Right atrium auricular region (tissue), 2 donors: ENCODE data around the gene ZDHHC20. TPM values are rescaled to one million over a fixed set of nuclear protein-coding genes. Genes with fewer than 3 reads are reported as not detected.

Experiments used
- DNase-seq: peaks from one replicate; pipeline ENCODE4 v3.0.0-alpha.2; 2019; ENCODE audit warnings: low spot score
- H3K27ac ChIP-seq, 2 donors: fragments of 200-600 bp; sonication (generic); 1 replicate in 1 of 2; 2 replicates in 1 of 2; pipeline ENCODE4 v1.5.1; 2016 to 2019
- H3K27me3 ChIP-seq, 2 donors: fragments of 200-600 bp; sonication (generic); one replicate each; pipeline versions ENCODE4 v1.5.1 to v1.6.0; 2017 to 2019
- H3K36me3 ChIP-seq: fragments of 200-600 bp; sonication (generic); one replicate; pipeline ENCODE4 v1.5.1; 2016
- H3K4me1 ChIP-seq, 2 donors: fragments of 200-600 bp; sonication (generic); one replicate each; pipeline versions ENCODE4 v1.5.1 to v1.6.0; 2017 to 2019
- H3K4me3 ChIP-seq, 2 donors: fragments of 200-600 bp; sonication (generic); 1 replicate in 1 of 2; 2 replicates in 1 of 2; pipeline ENCODE4 v1.5.1; 2017 to 2019; ENCODE audit warnings: mild to moderate bottlenecking in 1 of 2, moderate library complexity in 1 of 2
- H3K9me3 ChIP-seq, 2 donors: fragments of 200-600 bp; sonication (generic); one replicate each; pipeline ENCODE4 v1.5.1; 2019
- total RNA-seq, 2 donors: library from RNA; depleted of rRNA; stranded (reverse); fragments of >200 nt; gene quantifications; one replicate each; pipeline ENCODE4 v1.1.0, GENCODE V29; 2016
- TF ChIP-seq, protein P1 (sequence below), 2 donors: fragments of 200-600 bp; sonication (generic); IDR thresholded peaks; one replicate each; pipeline ENCODE4 v1.5.1; 2019; ENCODE audit warnings: antibody characterized with exemption in 2 of 2

Gene ZDHHC20
- total RNA-seq, 2 donors from 2014 or later: 19.7 to 26.5 TPM

GRCh38 chr13:21450936-21451335 is 8.2 kb downstream of the ZDHHC20 start:
- no peak for DNase-seq
- TF ChIP-seq, protein P1, sequence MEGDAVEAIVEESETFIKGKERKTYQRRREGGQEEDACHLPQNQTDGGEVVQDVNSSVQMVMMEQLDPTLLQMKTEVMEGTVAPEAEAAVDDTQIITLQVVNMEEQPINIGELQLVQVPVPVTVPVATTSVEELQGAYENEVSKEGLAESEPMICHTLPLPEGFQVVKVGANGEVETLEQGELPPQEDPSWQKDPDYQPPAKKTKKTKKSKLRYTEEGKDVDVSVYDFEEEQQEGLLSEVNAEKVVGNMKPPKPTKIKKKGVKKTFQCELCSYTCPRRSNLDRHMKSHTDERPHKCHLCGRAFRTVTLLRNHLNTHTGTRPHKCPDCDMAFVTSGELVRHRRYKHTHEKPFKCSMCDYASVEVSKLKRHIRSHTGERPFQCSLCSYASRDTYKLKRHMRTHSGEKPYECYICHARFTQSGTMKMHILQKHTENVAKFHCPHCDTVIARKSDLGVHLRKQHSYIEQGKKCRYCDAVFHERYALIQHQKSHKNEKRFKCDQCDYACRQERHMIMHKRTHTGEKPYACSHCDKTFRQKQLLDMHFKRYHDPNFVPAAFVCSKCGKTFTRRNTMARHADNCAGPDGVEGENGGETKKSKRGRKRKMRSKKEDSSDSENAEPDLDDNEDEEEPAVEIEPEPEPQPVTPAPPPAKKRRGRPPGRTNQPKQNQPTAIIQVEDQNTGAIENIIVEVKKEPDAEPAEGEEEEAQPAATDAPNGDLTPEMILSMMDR (IDR thresholded peaks at IDR 0.05): no peak
- H3K27me3 ChIP-seq: no peaks in the 10 kb centered on the region
- H3K36me3 ChIP-seq: no peaks in the 10 kb centered on the region
- H3K4me1 ChIP-seq: no peaks in the 10 kb centered on the region
- H3K27ac ChIP-seq: no peak overlapping the region
- H3K9me3 ChIP-seq: no peaks in the 10 kb centered on the region
- H3K4me3 ChIP-seq: no peak overlapping the region

DNA sequence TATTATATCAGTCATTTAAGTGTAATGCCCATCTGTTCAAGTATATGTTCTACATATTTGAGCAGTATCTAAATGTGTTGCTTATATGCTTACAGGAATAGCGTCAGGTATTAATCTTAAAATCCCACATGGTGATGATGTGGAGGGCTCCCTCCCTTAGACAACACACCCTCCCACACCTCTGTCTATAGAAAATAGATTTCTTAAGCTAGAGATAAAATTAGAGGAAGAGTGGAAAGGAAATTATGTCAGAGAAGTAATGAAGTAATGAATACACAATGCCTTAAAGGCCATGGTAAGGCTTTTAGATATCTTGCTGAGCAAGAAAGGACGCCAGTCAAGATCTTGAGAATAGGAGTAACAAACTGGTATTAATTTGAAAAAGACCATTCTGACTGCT is 12.4 kb downstream of the ZDHHC20 start:
- no peaks in the 10 kb centered on the region for H3K9me3 ChIP-seq
- H3K4me1 ChIP-seq: no peaks in the 10 kb centered on the region
- no peak for DNase-seq
- no peaks in the 10 kb centered on the region for H3K27me3 ChIP-seq
- H3K36me3 ChIP-seq: no peaks in the 10 kb centered on the region
- no peak overlapping the region for H3K27ac ChIP-seq
- TF ChIP-seq, protein P1 (IDR thresholded peaks at IDR 0.05): no peak
- H3K4me3 ChIP-seq: no peak overlapping the region

GRCh38 chr13:21445759-21446158 is 13.3 kb downstream of the ZDHHC20 start:
- H3K27ac ChIP-seq: no peak overlapping the region
- H3K4me1 ChIP-seq: no peaks in the 10 kb centered on the region
- H3K9me3 ChIP-seq: no peaks in the 10 kb centered on the region
- no peaks in the 10 kb centered on the region for H3K27me3 ChIP-seq
- TF ChIP-seq, protein P1 (IDR thresholded peaks at IDR 0.05): no peak
- H3K36me3 ChIP-seq: no peaks in the 10 kb centered on the region
- no peak for DNase-seq
- H3K4me3 ChIP-seq: no peak overlapping the region

GRCh38 chr13:21443171-21443570 is 15.9 kb downstream of the ZDHHC20 start:
- Histone ChIP-seq H3K27me3 (no peaks in the 10 kb centered on the region), H3K4me3 (no peak overlapping the region), H3K36me3 (no peaks in the 10 kb centered on the region), H3K9me3 (peaks cover 0 to 5% of the 10 kb centered on the region in 2 donors), H3K4me1 (no peaks in the 10 kb centered on the region), H3K27ac (no peak overlapping the region)
- DNase-seq: no peak
- TF ChIP-seq, protein P1 (IDR thresholded peaks at IDR 0.05): no peak

- H3K4me3 ChIP-seq: no peak overlapping the region
- H3K4me1 ChIP-seq: peaks cover 0 to 12% of the 10 kb centered on the region in 2 donors
- TF ChIP-seq, protein P1 (IDR thresholded peaks at IDR 0.05): no peak
- no peaks in the 10 kb centered on the region for H3K36me3 ChIP-seq
- DNase-seq: no peak
- H3K9me3 ChIP-seq: peaks cover 0 to 16% of the 10 kb centered on the region in 2 donors
- no peaks in the 10 kb centered on the region for H3K27me3 ChIP-seq
- peak overlapping the region; percentile 71 to 72 for H3K27ac ChIP-seq
Measured at GRCh38 chr13:21436582-21436981, 22.5 kb downstream of the ZDHHC20 start.

GRCh38 chr13:21435687-21436151 is 23.4 kb downstream of the ZDHHC20 start:
- Histone ChIP-seq H3K27ac (peak overlapping the region; percentile 71 to 72), H3K4me3 (no peak overlapping the region), H3K9me3 (peaks cover 0 to 16% of the 10 kb centered on the region in 2 donors), H3K27me3 (no peaks in the 10 kb centered on the region), H3K4me1 (peaks cover 0 to 12% of the 10 kb centered on the region in 2 donors), H3K36me3 (no peaks in the 10 kb centered on the region)
- TF ChIP-seq, protein P1 (IDR thresholded peaks at IDR 0.05): peak in 1 of 2 donors; percentile 10
- peak; percentile 76 for DNase-seq
